ENCODE measurements around the gene SUCLG1.
A peak's percentile ranks its signal among the peaks of the same experiment; 100 is the strongest.

Gene SUCLG1

GRCh38 chr2:84460670-84461069 is 1.6 kb upstream of the SUCLG1 start:
- no peak for DNase-seq

GRCh38 chr2:84459944-84460429 is 907 bp upstream of the SUCLG1 start:
- DNase-seq: peak in 1 of 2 experiments; percentile 33

- no peak for DNase-seq
Observed at GRCh38 chr2:84458551-84459017, 496 bp downstream of the SUCLG1 start.

GRCh38 chr2:84457686-84458085 is 1.4 kb downstream of the SUCLG1 start:
- no peak for DNase-seq

- no peak for DNase-seq
Observed at GRCh38 chr2:84456156-84456555, 2.9 kb downstream of the SUCLG1 start.

- no peak for DNase-seq
Observed at GRCh38 chr2:84454581-84454980, 4.5 kb downstream of the SUCLG1 start.

- DNase-seq: no peak
Observed at GRCh38 chr2:84452624-84453023, 6.5 kb downstream of the SUCLG1 start.

- no peak for DNase-seq
Observed at GRCh38 chr2:84451579-84451978, 7.5 kb downstream of the SUCLG1 start.

GRCh38 chr2:84450288-84451227 is 8.5 kb downstream of the SUCLG1 start:
- DNase-seq: no peak

GRCh38 chr2:84449711-84450110 is 9.4 kb downstream of the SUCLG1 start:
- no peak for DNase-seq

- no peak for DNase-seq
Observed at GRCh38 chr2:84449055-84449454, 10.0 kb downstream of the SUCLG1 start.

GRCh38 chr2:84443477-84443876 is 15.6 kb downstream of the SUCLG1 start:
- DNase-seq: no peak

- no peak for DNase-seq
Observed at GRCh38 chr2:84442888-84443287, 16.2 kb downstream of the SUCLG1 start.

- no peak for DNase-seq
Observed at GRCh38 chr2:84441505-84441904, 17.6 kb downstream of the SUCLG1 start.

- DNase-seq: no peak
Observed at GRCh38 chr2:84441036-84441435, 18.0 kb downstream of the SUCLG1 start.

GRCh38 chr2:84435345-84436025 is 23.6 kb downstream of the SUCLG1 start:
- no peak for DNase-seq

- DNase-seq: no peak
Observed at GRCh38 chr2:84429328-84429727, 29.8 kb downstream of the SUCLG1 start.

GRCh38 chr2:84427235-84428138 is 31.6 kb downstream of the SUCLG1 start:
- DNase-seq: no peak

GRCh38 chr2:84425310-84425709 is 33.8 kb downstream of the SUCLG1 start:
- no peak for DNase-seq

- DNase-seq: no peak
Observed at GRCh38 chr2:84424152-84424551, 34.9 kb downstream of the SUCLG1 start.

GRCh38 chr2:84421791-84422190 is 37.3 kb downstream of the SUCLG1 start:
- DNase-seq: no peak

GRCh38 chr2:84421197-84421596 is 37.9 kb downstream of the SUCLG1 start:
- DNase-seq: no peak

All from NCI-H187 (cell line).